Mucosa of descending colon (tissue), 3 donors: Measurements from ENCODE around the gene MRPL2. TPM values are rescaled to one million over a fixed set of nuclear protein-coding genes. Genes with fewer than 3 reads are reported as not detected.
A peak's percentile ranks its signal among the peaks of the same experiment; 100 is the strongest.

Source experiments
- ATAC-seq: fragments of 200-7000 bp; cut with Tn5 transposase; one replicate; pipeline ENCODE4 v1.9.1; 2020; ENCODE audit warnings: mild to moderate bottlenecking, moderate library complexity
- DNase-seq, 3 donors: peaks; one replicate each; pipeline ENCODE4 v3.0.0-alpha.2; 2020
- H3K36me3 ChIP-seq: fragments of 200-600 bp; one replicate; pipeline ENCODE4 v1.8.0; 2021; ENCODE audit warnings: low read depth, mild to moderate bottlenecking
- H3K4me1 ChIP-seq: fragments of 200-600 bp; one replicate; pipeline ENCODE4 v1.8.0; 2021; ENCODE audit warnings: low read depth, mild to moderate bottlenecking
- H3K4me3 ChIP-seq: fragments of 200-600 bp; one replicate; pipeline ENCODE4 v1.8.0; 2021; ENCODE audit warnings: mild to moderate bottlenecking
- H3K9me3 ChIP-seq: fragments of 200-600 bp; one replicate; pipeline ENCODE4 v1.8.0; 2021; ENCODE audit warnings: mild to moderate bottlenecking
- CTCF ChIP-seq: fragments of 200-600 bp; IDR thresholded peaks from one replicate; pipeline ENCODE4 v1.8.0; 2022; ENCODE audit warnings: antibody characterized with exemption, mild to moderate bottlenecking
- intact Hi-C, 2 donors: fragments of 100-400 bp; cut with DNase I in 1 of 2; cut with micrococcal nuclease in 1 of 2; formaldehyde crosslinking; loops; one replicate each; pipeline versions ENCODE4 v1.11.0 to v1.11.1; 2022; cut with DNase I, micrococcal nuclease
- total RNA-seq, 3 donors: library from RNA; stranded (reverse); fragmentation: NEBNext Ultra II Directional in 2 of 3; extraction: Animal tissue kit (Norgen Biotek cat#: 25700) in 2 of 3; gene quantifications; one replicate each; pipeline versions ENCODE4 v1.2.1 to v1.2.4, GENCODE V29; 2021 to 2023
- donor health status: DM: no; HTN: no; CAD: no; lungs with moderate emphysema.
- donor health status: DM: no; HTN: no; CAD: no.
- donor health status: DM: no; HTN: yes; CAD: no.

MRPL2 gene
- total RNA-seq, 3 donors from 2014 or later = 58.7 to 82.8 (median 75.2) TPM

GRCh38 chr6:43093436-43094289, 34.4 kb upstream of the MRPL2 start:
- Histone ChIP-seq H3K36me3 (no peaks in the 10 kb centered on the region), H3K9me3 (no peaks in the 10 kb centered on the region), H3K4me3 (no peak overlapping the region), H3K4me1 (peaks cover 12% of the 10 kb centered on the region)
- intact Hi-C loops = no loop called here
- peak in 1 of 3 donors; percentile 31 for DNase-seq
- peak; percentile 60 for ATAC-seq
- TF ChIP-seq CTCF = no peak

- no peak overlapping the region for H3K4me3 ChIP-seq
- ATAC-seq (no peak), DNase-seq (no peak)
- no peaks in the 10 kb centered on the region for H3K9me3 ChIP-seq
- TF ChIP-seq CTCF = no peak
- H3K4me1 ChIP-seq = peaks cover 12% of the 10 kb centered on the region
- no peaks in the 10 kb centered on the region for H3K36me3 ChIP-seq
- intact Hi-C loops = no loop called here
Measured at GRCh38 chr6:43092635-43093034, 33.4 kb upstream of the MRPL2 start.

GRCh38 chr6:43091436-43091991, 32.3 kb upstream of the MRPL2 start:
- intact Hi-C loops = no loop called here
- Histone ChIP-seq H3K36me3 (no peaks in the 10 kb centered on the region), H3K4me3 (no peak overlapping the region), H3K4me1 (peaks cover 6% of the 10 kb centered on the region), H3K9me3 (no peaks in the 10 kb centered on the region)
- TF ChIP-seq CTCF = no peak
- DNase-seq = no peak
- ATAC-seq = no peak

GRCh38 chr6:43091020-43091419, 31.8 kb upstream of the MRPL2 start:
- H3K4me3 ChIP-seq = no peak overlapping the region
- intact Hi-C loops = no loop called here
- no peak for TF ChIP-seq CTCF
- peaks cover 1% of the 10 kb centered on the region for H3K4me1 ChIP-seq
- ATAC-seq (no peak), DNase-seq (no peak)
- no peaks in the 10 kb centered on the region for H3K36me3 ChIP-seq
- no peaks in the 10 kb centered on the region for H3K9me3 ChIP-seq

- H3K9me3 ChIP-seq = no peaks in the 10 kb centered on the region
- DNase-seq (no peak), ATAC-seq (no peak)
- no peak overlapping the region for H3K4me3 ChIP-seq
- H3K36me3 ChIP-seq = no peaks in the 10 kb centered on the region
- H3K4me1 ChIP-seq = no peaks in the 10 kb centered on the region
- no peak for TF ChIP-seq CTCF
- intact Hi-C loops = no loop called here
Measured at GRCh38 chr6:43090559-43090956, 31.3 kb upstream of the MRPL2 start.
